Skin epidermis (tissue), 12 donors: ENCODE results near the gene EOLA1.
"Not testable (repeated sequence)": the region's sequence is repeated elsewhere in the genome, so short reads cannot be mapped to it uniquely, and the experiment has no call there.

Experiments
- H3K27ac ChIP-seq, 21 experiments: fragments of 200-600 bp; sonication (generic) in 11 of 21; one replicate each; pipeline ENCODE4 v1.5.0; 2020; ENCODE audit warnings: mild to moderate bottlenecking in 3 of 21, inconsistent platforms in 2 of 21, moderate library complexity in 2 of 21
- H3K4me3 ChIP-seq, 7 experiments: fragments of 200-600 bp; sonication (generic) in 2 of 7; one replicate each; pipeline ENCODE4 v1.5.0; 2020; ENCODE audit warnings: inconsistent platforms in 2 of 7, mild to moderate bottlenecking in 2 of 7, moderate library complexity in 1 of 7

EOLA1 gene

DNA sequence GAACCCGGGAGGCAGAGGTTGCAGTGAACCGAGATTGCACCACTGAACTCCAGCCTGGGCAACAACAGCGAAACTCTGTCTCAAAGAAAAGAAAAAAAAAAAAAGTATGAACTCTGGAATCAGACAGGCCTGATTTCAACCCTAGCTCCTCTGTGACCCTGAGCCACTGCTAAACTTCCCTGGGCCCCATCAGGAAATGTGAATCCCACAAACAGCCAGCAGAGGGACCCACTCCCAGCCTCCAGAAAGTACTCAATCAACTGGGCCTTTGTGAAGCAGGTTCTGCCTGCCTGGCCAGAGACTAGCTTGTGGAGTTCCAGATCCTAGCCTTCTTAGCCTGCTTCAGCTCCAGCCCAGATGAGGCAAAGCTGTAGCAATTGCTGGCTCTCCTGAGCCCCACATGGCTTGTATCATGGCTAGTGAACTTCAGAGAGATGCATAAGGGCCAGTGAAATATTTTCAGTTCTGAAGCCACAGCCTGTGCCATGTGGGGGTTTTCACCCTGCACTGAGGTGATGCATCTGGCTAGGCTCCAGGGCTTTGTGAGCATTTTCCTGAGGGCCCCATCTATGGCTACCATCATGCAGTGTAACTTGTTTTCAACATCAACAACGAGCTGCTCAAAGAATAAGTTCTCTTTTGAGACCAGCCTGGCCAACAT lies 28.5 kb upstream of the EOLA1 start:
- H3K27ac ChIP-seq: peak overlapping the region in 6 of 21 experiments; percentile 5 to 70 (median 29)
- no peak overlapping the region for H3K4me3 ChIP-seq

GRCh38 chrX:149513825-149514428 lies 26.9 kb upstream of the EOLA1 start:
- Histone ChIP-seq H3K27ac (peak overlapping the region in 2 of 21 experiments; percentile 18 to 70), H3K4me3 (no peak overlapping the region)

- H3K4me3 ChIP-seq: no peak overlapping the region
- peak overlapping the region in 1 of 21 experiments; percentile 58 for H3K27ac ChIP-seq
Measured at GRCh38 chrX:149515954-149516602, 24.7 kb upstream of the EOLA1 start.

DNA sequence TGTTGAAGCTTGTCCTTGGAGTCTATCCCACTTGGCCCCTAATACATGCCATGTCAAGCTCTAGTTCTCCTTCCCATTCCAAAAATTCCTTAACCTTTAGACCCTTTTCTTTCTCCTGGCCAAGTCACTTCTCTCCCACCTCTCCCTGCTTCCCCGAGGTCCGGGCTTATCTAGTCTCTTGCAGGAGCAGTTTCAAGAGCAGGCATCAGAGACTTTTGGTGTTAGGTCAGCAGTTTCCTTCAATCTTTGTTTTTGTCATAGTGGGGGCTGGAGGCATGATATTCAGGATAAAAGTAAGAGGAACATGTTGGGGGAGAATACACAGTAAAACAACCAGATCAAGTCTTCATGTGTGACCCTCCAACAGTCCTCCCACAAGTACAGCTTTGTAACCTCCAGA lies 24.2 kb upstream of the EOLA1 start:
- Histone ChIP-seq H3K4me3 (no peak overlapping the region), H3K27ac (no peak overlapping the region)

GRCh38 chrX:149517308-149517707 lies 23.5 kb upstream of the EOLA1 start:
- H3K27ac ChIP-seq: no peak overlapping the region
- H3K4me3 ChIP-seq: no peak overlapping the region

- Histone ChIP-seq H3K4me3 (no peak overlapping the region), H3K27ac (no peak overlapping the region)
Measured at GRCh38 chrX:149518236-149518635, 22.6 kb upstream of the EOLA1 start.

GRCh38 chrX:149520636-149521277 lies 20.1 kb upstream of the EOLA1 start:
- H3K4me3 ChIP-seq: not testable (repeated sequence)
- peak overlapping the region in 5 of 21 experiments; percentile 14 to 68 (median 38) for H3K27ac ChIP-seq

- no peak overlapping the region for H3K4me3 ChIP-seq
- H3K27ac ChIP-seq: peak overlapping the region in 5 of 21 experiments; percentile 14 to 68 (median 38)
Measured at GRCh38 chrX:149521438-149521837, 19.4 kb upstream of the EOLA1 start.

- Histone ChIP-seq H3K27ac (peak overlapping the region in 1 of 21 experiments; percentile 68), H3K4me3 (no peak overlapping the region)
Measured at GRCh38 chrX:149522916-149523315, 17.9 kb upstream of the EOLA1 start.

DNA sequence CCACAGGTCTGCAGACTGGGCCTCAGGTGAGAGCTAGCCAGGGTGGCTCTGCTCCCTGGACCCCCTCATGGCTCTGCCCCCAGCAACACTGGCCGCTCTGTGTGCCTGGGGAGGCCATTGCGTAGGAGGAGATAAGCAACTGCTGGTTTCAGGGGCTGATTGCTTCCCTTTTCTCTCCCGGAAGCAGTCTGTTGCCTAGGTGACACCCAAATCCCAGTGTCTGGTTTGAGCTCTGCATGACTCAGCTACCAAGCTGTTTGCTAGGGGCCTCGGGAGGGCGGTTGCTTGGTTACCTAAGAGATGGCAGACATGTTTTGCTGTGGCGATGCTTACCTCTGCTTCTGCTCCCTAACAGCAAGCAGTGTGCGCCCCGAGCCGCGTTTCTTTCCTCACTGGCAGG lies 15.4 kb upstream of the EOLA1 start:
- not testable (repeated sequence) for H3K4me3 ChIP-seq
- peak overlapping the region in 6 of 21 experiments; percentile 22 to 76 (median 72) for H3K27ac ChIP-seq

DNA sequence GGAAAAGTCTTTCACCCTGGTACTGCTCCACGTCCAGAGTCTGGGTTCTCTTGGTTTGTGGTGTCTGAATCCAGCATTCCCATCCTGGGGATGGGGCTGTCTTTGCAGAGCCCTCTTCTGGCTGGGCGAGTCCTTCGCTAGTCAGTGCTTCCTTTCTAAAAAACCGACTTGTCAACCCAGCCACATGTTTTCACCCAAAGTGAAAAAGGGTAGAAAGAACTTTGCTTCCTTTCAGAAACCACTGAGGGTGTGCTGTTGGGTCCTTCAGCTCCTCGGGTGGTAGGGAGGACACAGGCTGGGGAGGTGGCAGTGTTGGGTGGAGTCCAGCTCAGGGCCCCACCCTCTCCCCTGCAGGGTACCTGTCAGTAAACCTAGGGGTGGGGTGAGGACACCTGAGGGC lies 14.9 kb upstream of the EOLA1 start:
- H3K27ac ChIP-seq: peak overlapping the region in 7 of 21 experiments; percentile 12 to 74 (median 70)
- not testable (repeated sequence) for H3K4me3 ChIP-seq

DNA sequence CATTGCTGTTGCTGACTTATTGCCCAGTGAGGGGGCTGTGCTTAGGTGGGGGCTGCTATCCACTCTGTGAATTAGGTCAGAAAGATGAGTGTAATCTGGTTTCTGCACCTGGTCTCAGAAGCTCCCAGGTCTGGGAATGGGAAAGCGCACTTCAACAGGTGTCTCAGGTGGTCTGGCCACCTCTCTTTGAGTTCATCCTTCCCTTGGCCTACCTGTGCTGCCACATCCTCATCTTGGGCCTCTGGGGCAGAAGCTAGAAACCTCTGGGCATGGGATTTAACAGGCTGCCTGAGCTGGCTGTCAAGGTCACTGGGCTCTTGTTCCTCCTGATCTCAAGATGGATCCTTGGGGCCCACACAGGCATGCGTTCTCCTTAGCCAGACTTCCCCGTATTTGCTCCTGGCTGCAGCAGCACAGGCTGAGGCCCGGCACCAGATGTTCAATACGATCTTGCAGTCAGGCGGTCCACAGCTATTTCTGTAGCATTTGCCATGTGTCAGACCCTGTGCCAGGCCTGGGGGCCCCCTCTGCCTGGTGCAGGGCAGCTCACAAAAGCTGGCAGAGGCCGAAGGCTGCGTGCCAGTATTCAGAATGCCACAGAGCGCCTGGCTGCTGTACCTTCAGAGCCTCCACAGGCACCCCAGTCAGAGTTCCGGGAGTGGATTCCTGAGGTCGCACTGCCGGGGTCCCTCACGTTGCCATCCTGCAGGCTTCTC lies 14.3 kb upstream of the EOLA1 start:
- not testable (repeated sequence) for H3K4me3 ChIP-seq
- peak overlapping the region in 8 of 21 experiments; percentile 12 to 73 (median 54) for H3K27ac ChIP-seq

DNA sequence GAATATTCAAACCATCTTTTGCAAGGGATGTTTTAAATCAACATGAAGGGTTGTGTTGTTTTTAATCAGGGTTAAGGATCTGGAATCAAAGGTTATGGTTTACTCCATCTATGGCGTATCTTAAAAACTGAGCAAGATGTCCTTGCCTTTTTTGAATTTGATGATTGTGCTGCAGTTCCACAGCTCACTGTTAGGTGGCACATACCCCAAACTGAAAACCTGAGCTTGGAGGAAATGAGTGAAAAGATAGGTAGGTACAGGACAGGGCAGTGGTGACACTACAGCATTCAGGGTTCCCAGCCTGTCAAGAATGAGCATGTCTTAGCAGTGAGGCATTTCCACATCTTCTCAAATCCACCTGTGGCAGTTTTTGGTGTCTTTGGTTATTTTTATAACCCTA lies 13.1 kb upstream of the EOLA1 start:
- Histone ChIP-seq H3K4me3 (no peak overlapping the region), H3K27ac (no peak overlapping the region)

DNA sequence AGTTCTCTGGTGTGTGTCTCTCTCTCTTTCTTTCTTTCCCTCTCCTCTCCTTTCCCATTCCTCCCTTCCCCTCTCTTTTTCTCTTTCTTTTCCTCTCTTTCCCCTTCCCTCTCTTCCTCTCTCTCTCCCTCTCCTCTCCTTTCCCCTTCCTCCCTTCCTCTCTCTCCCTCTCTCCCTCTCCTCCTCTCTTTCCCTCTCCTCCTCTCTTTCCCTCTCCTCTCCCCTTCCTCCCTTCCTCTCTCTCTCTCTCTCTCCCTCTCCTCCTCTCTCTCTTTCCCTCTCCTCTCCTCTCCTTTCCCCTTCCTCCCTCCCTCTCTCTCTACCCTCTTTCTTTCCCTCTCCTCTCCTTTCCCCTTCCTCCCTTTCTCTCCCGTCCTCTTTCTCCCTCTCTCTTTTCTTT lies 12.4 kb upstream of the EOLA1 start:
- no peak overlapping the region for H3K27ac ChIP-seq
- H3K4me3 ChIP-seq: no peak overlapping the region

DNA sequence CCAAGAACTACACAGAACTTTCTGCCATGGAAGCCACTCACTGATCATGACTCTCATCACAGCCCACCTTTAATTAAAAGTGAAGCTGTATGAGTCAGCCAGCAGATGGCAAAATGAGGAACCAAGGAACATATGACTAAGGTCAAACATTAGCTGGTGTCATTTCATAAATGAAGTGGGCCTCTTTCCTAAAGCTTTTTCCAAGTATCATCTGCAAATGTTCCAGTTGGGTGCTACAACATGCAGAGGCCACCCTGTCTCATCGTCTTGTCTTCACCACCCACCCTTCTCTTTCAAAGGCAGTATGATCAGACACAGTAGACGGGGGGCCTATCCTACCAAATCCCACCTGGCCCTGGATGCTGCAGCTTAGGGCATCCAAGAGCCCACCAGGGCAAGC lies 9.2 kb upstream of the EOLA1 start:
- H3K27ac ChIP-seq: no peak overlapping the region
- no peak overlapping the region for H3K4me3 ChIP-seq

DNA sequence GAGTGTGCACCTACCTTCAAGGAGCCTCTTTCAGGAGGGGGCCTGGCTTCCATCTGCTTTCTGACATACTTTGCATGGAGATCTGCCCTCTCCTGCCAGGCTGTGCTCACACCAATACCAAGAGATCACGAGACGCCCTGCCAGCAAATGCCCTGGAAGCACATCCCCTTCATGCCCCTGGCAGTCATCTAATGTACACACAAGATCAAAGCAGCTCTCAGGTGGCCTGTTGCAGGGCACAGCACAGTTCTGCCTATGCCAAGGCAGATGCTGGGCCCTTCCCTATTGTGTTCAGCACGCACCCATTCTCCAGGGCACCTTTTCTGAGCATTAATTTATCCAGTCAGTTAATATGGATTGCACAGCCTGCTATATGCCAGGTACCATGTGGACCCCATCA lies 7.9 kb upstream of the EOLA1 start:
- not testable (repeated sequence) for H3K4me3 ChIP-seq, H3K27ac ChIP-seq

DNA sequence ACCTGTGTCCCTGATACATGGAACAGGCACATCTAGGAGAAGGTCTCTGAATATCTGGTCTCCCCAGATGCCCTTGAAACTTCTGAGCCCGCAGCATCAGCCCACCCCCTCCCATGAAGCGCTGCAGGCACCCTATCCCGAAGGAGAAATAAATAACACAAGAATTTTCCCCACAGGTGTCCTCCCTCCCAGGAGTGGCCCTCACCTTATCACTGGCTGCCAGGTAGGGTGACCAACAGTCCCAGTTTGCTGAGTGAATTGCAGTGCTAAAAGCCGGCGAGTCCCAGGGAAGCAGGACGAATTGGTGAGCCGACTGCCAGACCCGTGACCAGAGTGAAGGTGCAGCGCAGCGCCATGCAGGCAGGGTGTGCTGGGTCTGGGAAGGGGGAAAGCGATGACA lies 6.8 kb upstream of the EOLA1 start:
- not testable (repeated sequence) for H3K4me3 ChIP-seq

GRCh38 chrX:149534926-149535602 lies 5.7 kb upstream of the EOLA1 start:
- not testable (repeated sequence) for H3K27ac ChIP-seq, H3K4me3 ChIP-seq

More for the DNA sequence above, 6.8 kb upstream of the EOLA1 start:
- not testable (repeated sequence) for H3K27ac ChIP-seq

DNA sequence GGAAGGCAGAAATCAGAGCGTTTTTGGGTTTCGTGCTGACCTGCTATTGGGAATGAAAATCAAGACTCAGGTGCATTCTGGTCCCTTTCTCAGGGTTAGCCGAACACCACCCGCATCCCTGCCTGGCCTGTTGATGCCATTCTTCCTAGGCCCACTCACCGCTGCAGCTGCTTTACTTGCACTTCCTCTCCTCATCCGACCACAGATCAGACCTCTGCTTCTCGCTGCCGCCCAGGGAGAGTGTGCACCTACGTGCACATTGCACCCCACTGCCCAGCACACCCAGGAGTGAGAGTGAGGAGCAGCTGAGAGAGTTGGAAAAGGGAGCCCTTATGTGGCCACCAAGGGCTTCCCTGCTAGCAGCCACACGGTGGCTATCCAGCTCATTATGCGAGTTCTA lies 3.3 kb upstream of the EOLA1 start:
- not testable (repeated sequence) for H3K4me3 ChIP-seq, H3K27ac ChIP-seq
